Amygdala (tissue), 56 donors: Measurements from ENCODE around the gene CCDC8.

ENCODE experiments used
- DNase-seq, 56 donors: peaks; one replicate each; lab custom pipeline; 2025; lab: John Stamatoyannopoulos, UW

The CCDC8 gene

DNA sequence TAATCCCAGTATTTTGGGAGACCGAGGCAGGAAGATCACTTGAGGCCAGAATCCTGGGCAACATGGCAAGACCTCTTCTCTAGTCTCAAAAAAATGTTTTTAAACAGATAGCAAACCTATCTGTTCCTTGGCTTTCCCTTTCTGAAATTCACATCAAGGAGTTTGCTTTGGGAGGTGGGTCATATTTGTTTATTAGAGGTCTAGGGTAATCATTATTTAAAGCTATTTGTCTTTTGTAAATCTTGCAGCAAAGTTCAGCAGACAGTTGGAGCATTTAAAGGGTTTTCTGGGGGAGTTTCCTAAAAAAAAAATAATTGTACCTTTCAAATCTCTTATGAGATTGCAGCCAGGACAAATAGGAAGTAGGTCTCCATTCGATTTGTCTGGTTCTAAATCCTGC lies 49.0 kb downstream of the CCDC8 start:
- no peak for DNase-seq

DNA sequence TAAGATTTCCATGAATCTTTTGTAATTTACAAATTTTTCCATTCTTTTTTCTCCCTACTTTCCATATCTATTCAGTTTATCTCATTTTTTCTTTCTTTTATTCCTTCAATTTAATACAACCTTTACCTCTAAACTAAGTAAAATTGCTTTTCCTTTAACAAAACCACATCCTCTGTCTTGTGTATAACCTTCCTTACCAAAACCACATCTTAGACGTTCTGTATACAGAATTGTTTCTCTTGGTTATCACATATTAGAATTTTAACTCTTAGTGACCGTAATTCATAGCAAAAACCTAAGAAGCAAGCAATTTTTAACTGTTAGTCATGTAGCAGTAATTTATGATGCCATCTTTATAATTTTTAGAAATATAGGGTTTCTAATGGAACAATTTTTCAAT lies 51.4 kb downstream of the CCDC8 start:
- no peak for DNase-seq
